A204.1 (cell line): ENCODE data around the gene WNT4.

Source experiments
- FAIRE-seq: peaks from 2 replicates; lab custom pipeline; 2012; peaks lifted over from hg19 to GRCh38; lab: Jason Lieb, UNC

WNT4 gene

DNA sequence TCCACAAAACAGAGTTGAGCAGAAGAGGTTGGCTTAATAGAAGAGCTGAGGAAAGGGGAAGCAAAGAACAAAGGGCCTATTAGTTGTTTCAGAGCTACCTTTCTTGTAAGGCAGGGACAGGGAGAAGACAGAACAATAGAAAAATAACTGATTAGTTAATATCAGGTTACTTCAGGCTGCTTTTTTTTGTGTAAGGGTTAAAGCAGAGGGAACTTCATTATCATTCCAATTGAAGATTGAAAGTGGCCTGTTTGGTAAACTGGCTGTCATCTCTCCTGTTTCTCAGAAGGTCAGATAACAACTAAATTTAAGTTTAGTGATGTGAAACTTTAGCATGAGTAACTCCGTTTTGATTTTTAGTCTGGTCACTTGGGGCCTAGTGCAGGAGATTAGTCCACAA, 68.1 kb downstream of the WNT4 start:
- FAIRE-seq, result no peak

DNA sequence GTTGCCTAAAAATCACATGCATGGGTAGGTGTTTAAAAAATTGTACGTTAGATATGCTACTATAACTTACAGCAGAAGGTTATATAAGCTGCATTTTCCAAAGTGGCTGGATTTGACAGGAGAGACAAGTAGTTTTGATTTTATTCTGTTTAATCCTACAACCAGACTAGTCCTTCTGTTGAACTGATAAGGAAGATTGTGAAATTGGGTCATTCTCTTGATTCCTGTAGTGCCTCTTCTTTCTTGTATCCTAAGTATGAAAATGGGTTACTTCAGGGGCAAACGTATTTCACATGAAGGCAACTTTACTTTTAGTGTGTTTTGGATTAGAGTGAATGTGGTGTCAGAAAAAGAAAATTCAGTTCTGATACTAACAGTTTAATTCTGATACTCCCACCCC, 71.4 kb downstream of the WNT4 start:
- no peak for FAIRE-seq
